Sigmoid colon (tissue), 7 donors: ENCODE measurements around the gene TMEM209. TPM values are rescaled to one million over a fixed set of nuclear protein-coding genes. Genes with fewer than 3 reads are reported as not detected.
"Not testable (repeated sequence)": the region's sequence is repeated elsewhere in the genome, so short reads cannot be mapped to it uniquely, and the experiment has no call there.

Experiments used
- DNase-seq: peaks from one replicate; pipeline ENCODE4 v3.0.0-alpha.2; 2019
- H3K27ac ChIP-seq, 4 donors: fragments of 200-600 bp; sonication (generic); one replicate each; pipeline ENCODE4 v1.5.1; 2016 to 2019; ENCODE audit warnings: mild to moderate bottlenecking in 1 of 4
- H3K27me3 ChIP-seq, 3 donors: fragments of 200-600 bp; sonication (generic); one replicate each; pipeline ENCODE4 v1.5.1; 2019; ENCODE audit warnings: mild to moderate bottlenecking in 1 of 3
- H3K36me3 ChIP-seq, 4 donors: fragments of 200-600 bp; sonication (generic); one replicate each; pipeline ENCODE4 v1.5.1; 2016 to 2019
- H3K4me1 ChIP-seq, 4 donors: fragments of 200-600 bp; sonication (generic); one replicate each; pipeline ENCODE4 v1.5.1; 2017 to 2019
- H3K4me3 ChIP-seq, 4 donors: fragments of 200-600 bp; sonication (generic); one replicate each; pipeline ENCODE4 v1.5.1; 2017 to 2019; ENCODE audit warnings: mild to moderate bottlenecking in 2 of 4, moderate library complexity in 1 of 4
- H3K9me3 ChIP-seq, 4 donors: fragments of 200-600 bp in 3 of 4; sonication (generic) in 3 of 4; one replicate each; pipeline versions ENCODE4 v1.5.1 to v1.6.1; 2013 to 2019
- EP300 ChIP-seq, 4 donors: sonication (generic); formaldehyde crosslinking; IDR thresholded peaks; one replicate each; pipeline ENCODE4 v1.6.1; 2017; ENCODE audit warnings: antibody characterized with exemption in 4 of 4
- POLR2A ChIP-seq, 2 donors: fragments of 450-650 bp; IDR thresholded peaks; one replicate each; pipeline ENCODE4 v1.6.1; 2016; ENCODE audit warnings: antibody characterized with exemption in 2 of 2, mild to moderate bottlenecking in 2 of 2, moderate library complexity in 2 of 2
- POLR2AphosphoS5 ChIP-seq, 4 donors: sonication (generic); formaldehyde crosslinking; IDR thresholded peaks; one replicate each; pipeline ENCODE4 v1.6.1; 2017; ENCODE audit warnings: antibody characterized with exemption in 4 of 4
- WGBS, 2 donors: extraction: QIAGEN DNeasy Blood & Tissue Kit; methylation state at CpG; one replicate each; pipeline ENCODE4 v1.1.7; 2013; 5-methylcytosine and 5-hydroxymethylcytosine counted together
- intact Hi-C: fragments of 100-400 bp; cut with DNase I; formaldehyde crosslinking; loops from one replicate; pipeline ENCODE4 v1.15.1; 2023
- polyA plus RNA-seq, 3 donors: library from polyadenylated mRNA; stranded (reverse); fragments of 200-250 nt; gene quantifications; one replicate each; pipeline ENCODE4 v1.2.3, GENCODE V29; 2013
- total RNA-seq, 4 donors: library from RNA; depleted of rRNA; stranded (reverse); fragments of >200 nt; gene quantifications; one replicate each; pipeline ENCODE4 v1.1.0, GENCODE V29; 2016
- TF ChIP-seq, protein P1 (sequence below), 4 experiments: fragments of 450-650 bp in 3 of 4; fragments of 200-600 bp in 1 of 4; IDR thresholded peaks; one replicate each; pipeline ENCODE4 v1.5.1; 2016 to 2019; ENCODE audit warnings: antibody characterized with exemption in 4 of 4, mild to moderate bottlenecking in 3 of 4, moderate library complexity in 2 of 4
- donor health status: healthy with polysubstance abuse.
- donor health status: Bipolar disorder and iron deficiency.
- donor health status: healthy.

TMEM209 gene
- total and polyA plus RNA-seq, 7 donors, result 3.0 to 9.9 (median 8.7) TPM

DNA sequence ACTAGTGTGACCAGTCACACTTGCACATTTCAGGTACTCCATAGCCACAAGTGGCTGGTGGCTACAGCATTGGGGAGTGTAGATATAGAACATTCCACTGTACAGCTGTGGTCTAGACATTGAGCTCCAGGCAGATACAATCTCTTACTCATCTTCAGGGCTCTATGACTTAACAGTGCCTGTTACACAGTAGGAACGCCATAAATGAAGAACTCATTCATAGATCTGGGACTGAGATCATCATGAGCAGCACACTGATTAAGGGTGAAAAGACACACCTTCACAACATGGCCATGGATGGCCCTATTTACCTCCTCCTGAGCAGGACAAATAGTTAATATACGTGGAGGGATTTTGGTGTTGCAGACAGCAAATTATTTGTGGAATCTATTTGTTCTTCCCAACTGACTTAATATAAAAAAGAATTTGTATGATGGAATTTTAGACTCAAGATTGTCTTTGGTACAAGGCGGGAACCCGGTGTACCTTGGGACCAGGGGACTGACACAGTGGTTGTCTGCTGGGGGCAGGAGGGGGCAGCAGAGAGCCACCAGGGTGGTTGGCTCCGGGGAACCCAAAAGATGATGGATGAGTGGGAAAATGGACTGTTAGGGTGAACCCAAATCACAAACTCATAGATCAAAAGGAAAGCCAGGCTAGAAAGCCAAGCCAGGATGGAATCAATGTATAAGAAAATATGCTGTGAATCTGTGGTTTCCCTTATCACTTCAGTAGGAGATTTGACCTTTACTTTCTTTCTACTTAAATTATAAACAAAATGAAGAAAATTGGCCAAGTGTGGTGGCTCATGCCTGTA is 37.2 kb upstream of the TMEM209 start:
- Histone ChIP-seq H3K4me3 (no peak overlapping the region), H3K27me3 (no peaks in the 10 kb centered on the region), H3K4me1 (no peaks in the 10 kb centered on the region), H3K9me3 (no peaks in the 10 kb centered on the region), H3K36me3 (no peaks in the 10 kb centered on the region), H3K27ac (no peak overlapping the region)
- 14 to 40% methylated on average over 5 of the region's 5 CpGs for WGBS, 2 donors
- intact Hi-C loops, result loop anchor here (10.0 kb wide), 1 partner anchor 482 kb away; no protein-coding TSS in a partner anchor
- DNase-seq, result no peak
- no peak for TF ChIP-seq EP300 (IDR thresholded peaks at IDR 0.05)
- TF ChIP-seq, protein P1, sequence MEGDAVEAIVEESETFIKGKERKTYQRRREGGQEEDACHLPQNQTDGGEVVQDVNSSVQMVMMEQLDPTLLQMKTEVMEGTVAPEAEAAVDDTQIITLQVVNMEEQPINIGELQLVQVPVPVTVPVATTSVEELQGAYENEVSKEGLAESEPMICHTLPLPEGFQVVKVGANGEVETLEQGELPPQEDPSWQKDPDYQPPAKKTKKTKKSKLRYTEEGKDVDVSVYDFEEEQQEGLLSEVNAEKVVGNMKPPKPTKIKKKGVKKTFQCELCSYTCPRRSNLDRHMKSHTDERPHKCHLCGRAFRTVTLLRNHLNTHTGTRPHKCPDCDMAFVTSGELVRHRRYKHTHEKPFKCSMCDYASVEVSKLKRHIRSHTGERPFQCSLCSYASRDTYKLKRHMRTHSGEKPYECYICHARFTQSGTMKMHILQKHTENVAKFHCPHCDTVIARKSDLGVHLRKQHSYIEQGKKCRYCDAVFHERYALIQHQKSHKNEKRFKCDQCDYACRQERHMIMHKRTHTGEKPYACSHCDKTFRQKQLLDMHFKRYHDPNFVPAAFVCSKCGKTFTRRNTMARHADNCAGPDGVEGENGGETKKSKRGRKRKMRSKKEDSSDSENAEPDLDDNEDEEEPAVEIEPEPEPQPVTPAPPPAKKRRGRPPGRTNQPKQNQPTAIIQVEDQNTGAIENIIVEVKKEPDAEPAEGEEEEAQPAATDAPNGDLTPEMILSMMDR (IDR thresholded peaks at IDR 0.05), result peak; percentile 35 to 70 (median 68)
- TF ChIP-seq POLR2A (IDR thresholded peaks at IDR 0.05), result no peak
- TF ChIP-seq POLR2AphosphoS5 (IDR thresholded peaks at IDR 0.05), result no peak

- Histone ChIP-seq H3K27ac (no peak overlapping the region), H3K9me3 (no peaks in the 10 kb centered on the region), H3K4me1 (no peaks in the 10 kb centered on the region), H3K4me3 (no peak overlapping the region), H3K36me3 (no peaks in the 10 kb centered on the region), H3K27me3 (no peaks in the 10 kb centered on the region)
- intact Hi-C loops, result loop anchor here (10.0 kb wide), 1 partner anchor 485 kb away; no protein-coding TSS in a partner anchor
- DNase-seq, result no peak
- 94 to 96% methylated on average over 1 of the region's 1 CpG for WGBS, 2 donors
- TF ChIP-seq, protein P1 (IDR thresholded peaks at IDR 0.05), result no peak
- TF ChIP-seq EP300 (IDR thresholded peaks at IDR 0.05) (no peak), POLR2A (IDR thresholded peaks at IDR 0.05) (no peak), POLR2AphosphoS5 (IDR thresholded peaks at IDR 0.05) (no peak)
Measured at GRCh38 chr7:130240240-130240639, 35.0 kb upstream of the TMEM209 start.

DNA sequence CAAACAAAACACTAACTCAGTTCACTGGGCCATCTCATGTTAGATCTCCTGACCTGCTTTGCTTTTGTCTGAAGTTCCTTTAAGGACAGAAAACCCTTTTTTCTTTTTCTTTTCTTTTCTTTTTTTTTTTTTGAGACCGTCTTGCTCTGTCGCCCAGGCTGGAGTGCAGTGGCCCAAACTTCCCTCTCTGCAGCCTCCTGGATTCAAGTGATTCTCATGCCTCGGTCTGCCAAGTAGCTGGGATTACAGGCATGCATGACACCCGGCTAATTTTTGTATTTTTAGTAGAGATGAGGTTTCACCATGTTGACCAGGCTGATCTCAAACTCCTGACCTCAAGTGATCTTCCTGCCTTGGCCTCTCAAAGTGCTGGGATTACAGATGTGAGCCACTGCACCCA is 31.2 kb upstream of the TMEM209 start:
- DNase-seq, H3K27ac ChIP-seq, H3K4me3 ChIP-seq, intact Hi-C loops, H3K36me3 ChIP-seq, H3K27me3 ChIP-seq, H3K9me3 ChIP-seq, H3K4me1 ChIP-seq: not testable (repeated sequence)
- 84 to 90% methylated on average over 4 of the region's 4 CpGs for WGBS, 2 donors

DNA sequence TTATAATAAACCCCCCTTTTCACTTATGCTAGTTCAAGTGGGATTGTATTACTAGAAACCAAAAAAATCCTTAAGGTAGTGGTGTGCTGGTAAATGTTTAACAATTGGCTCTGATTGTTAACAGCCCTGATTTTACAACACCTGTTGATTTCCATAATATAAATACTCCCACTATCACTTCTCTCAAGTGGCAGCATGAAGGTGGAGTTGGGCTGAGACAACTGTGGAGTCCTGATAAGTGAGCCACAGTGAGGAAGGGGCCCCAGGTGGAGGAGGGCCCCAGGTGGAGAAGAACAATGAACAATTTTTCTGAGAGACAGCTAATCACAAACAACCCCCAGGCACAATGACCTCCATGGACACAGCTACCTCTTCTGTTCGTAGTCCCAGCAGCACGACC is 28.9 kb upstream of the TMEM209 start:
- TF ChIP-seq, protein P1 (IDR thresholded peaks at IDR 0.05), result no peak
- TF ChIP-seq POLR2AphosphoS5 (IDR thresholded peaks at IDR 0.05), result no peak
- no peak for TF ChIP-seq EP300 (IDR thresholded peaks at IDR 0.05)
- no peak for TF ChIP-seq POLR2A (IDR thresholded peaks at IDR 0.05)
- no peak overlapping the region for H3K4me3 ChIP-seq
- H3K27me3 ChIP-seq, result no peaks in the 10 kb centered on the region
- H3K36me3 ChIP-seq, result no peaks in the 10 kb centered on the region
- no peaks in the 10 kb centered on the region for H3K9me3 ChIP-seq
- no peak overlapping the region for H3K27ac ChIP-seq
- no peak for DNase-seq
- intact Hi-C loops, result no loop called here
- WGBS, 2 donors, result 90% methylated on average over 2 of the region's 2 CpGs
- peaks cover 0 to 3% (median under 1%) of the 10 kb centered on the region in 4 donors for H3K4me1 ChIP-seq

GRCh38 chr7:130232209-130232608 is 27.0 kb upstream of the TMEM209 start:
- TF ChIP-seq POLR2AphosphoS5 (IDR thresholded peaks at IDR 0.05) (no peak), POLR2A (IDR thresholded peaks at IDR 0.05) (no peak), EP300 (IDR thresholded peaks at IDR 0.05) (no peak)
- TF ChIP-seq, protein P1 (IDR thresholded peaks at IDR 0.05), result no peak
- no peak for DNase-seq
- H3K36me3 ChIP-seq, result no peaks in the 10 kb centered on the region
- no peaks in the 10 kb centered on the region for H3K27me3 ChIP-seq
- no peaks in the 10 kb centered on the region for H3K9me3 ChIP-seq
- intact Hi-C loops, result no loop called here
- 91 to 96% methylated on average over 2 of the region's 2 CpGs for WGBS, 2 donors
- H3K4me1 ChIP-seq, result peaks cover 0 to 20% (median 13%) of the 10 kb centered on the region in 4 donors
- no peak overlapping the region for H3K27ac ChIP-seq
- no peak overlapping the region for H3K4me3 ChIP-seq
